NCI-H2227 treated with DMSO at 0.1 percent for 48 hours (cell line): Measurements from ENCODE around the gene SRPK3.
A peak's percentile ranks its signal among the peaks of the same experiment; 100 is the strongest.

Source experiments
- DNase-seq: peaks from one replicate; lab custom pipeline; 2025; lab: John Stamatoyannopoulos, UW

Gene SRPK3

DNA sequence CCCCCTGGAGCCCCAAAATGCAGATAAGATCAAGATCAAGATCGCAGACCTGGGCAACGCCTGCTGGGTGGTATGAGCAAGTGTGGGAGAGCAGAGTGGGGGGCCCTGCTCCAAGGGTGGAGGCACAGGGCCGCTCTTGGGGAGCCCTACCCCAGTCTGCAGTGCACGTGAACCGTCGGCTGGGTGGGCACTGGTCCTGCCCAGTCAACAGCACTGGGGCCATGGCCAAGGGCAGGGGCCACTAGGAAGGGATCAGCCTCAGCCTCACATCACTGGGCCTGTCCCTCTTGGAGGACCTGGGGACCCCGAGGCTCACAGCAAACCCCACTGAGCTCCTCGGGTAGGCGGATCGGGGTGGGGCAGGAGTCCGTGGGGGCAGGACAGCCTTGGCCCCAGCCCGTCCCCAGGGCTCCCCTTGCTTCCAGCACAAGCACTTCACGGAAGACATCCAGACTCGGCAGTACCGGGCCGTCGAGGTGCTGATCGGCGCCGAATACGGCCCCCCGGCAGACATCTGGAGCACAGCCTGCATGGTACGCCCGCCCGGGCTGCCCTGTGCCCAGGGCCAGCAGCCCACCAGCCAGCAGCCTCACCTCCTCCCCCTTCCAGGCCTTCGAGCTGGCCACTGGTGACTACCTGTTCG lies 3.6 kb downstream of the SRPK3 start:
- DNase-seq: no peak

DNA sequence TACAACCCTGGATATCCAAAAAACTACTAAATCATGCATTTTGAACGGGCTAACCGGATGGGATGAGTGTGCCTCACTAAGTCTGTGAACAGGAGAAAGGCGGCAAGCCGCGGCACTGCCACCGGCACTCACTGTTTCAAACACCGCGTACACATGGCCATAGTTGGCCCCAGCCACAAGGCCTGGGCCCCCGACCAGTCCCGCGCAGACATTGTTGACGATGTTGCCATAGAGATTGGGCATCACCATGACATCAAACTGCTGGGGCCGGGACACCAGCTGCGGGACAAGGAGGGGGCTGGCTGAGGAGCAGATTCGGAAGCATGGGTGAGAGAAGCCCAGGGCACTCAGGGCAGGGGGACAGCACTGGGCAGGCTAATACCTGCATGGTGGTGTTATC lies 5.8 kb downstream of the SRPK3 start:
- DNase-seq: no peak

DNA sequence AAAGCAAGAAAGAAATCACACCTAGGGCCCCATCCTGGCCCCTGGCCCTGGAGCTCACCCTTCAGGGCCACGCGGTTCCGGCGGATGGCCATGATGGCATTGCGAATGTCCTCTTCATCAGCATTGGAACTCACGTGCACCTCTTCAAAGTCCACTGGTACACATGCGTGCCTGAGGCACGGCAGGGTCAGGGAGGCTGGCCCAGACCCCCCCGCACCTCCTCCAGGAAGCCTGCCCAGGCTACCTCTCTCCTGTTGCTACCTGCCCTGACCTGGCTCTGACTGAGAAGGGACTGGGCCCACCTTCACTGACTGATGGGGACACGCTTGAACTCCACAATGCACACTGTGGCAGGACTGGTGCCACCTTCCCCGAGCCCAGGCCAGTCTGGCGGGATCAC lies 8.8 kb downstream of the SRPK3 start:
- DNase-seq: no peak

DNA sequence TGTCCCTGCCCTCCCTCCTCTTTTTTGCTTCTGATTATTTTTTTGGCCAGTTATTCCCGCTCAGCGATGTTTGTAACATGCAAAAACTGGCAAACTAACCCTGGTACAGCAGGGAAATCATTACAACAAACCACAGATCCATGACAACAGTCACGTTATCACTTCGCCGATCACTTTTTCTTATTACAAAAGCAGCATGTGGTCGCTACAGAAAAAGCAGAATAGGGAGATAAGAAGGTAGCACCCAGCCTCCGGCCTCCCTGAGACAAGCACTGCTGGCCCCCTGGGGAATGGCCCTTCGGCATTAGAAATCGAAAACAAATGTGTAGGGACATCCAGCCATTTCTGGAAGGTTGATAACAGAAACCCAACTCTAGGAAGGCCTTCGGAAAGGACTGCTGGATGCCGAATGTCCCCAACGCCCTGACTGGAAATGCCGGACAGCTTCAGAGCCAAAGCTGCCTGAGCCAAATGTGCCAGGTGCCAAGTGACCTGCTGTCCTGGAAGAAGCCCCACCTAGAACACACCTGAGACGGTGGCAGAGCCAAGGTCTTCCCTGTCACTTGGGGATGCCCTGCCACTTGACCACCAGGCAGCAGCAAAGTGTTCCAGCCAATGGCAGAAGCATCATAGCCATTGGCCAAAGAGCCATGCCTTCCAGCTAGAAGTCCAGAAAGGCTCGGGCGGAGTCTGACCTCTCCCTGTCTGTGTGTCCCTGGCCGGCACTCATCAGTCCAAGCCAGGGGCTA lies 10.4 kb downstream of the SRPK3 start:
- DNase-seq: no peak

DNA sequence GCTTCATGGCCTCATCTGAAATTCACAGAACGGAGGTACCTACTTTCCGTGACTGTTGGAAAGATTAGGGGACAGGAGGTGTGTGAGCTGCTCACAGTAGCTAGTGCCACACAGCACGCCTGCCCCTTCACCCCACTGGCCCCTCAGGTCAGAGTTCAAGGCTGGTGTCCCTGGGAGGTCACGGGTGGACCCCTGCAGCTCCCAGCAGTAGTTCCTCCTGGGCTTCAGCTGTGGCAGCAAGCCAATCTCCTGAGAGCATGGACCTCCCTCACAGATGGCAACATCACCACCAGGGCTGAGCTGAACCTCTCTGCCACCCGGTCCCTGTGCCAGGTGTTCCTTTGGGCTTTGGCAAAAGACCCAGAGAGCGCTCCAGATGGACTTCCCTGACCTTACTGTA lies 11.5 kb downstream of the SRPK3 start:
- DNase-seq: no peak

DNA sequence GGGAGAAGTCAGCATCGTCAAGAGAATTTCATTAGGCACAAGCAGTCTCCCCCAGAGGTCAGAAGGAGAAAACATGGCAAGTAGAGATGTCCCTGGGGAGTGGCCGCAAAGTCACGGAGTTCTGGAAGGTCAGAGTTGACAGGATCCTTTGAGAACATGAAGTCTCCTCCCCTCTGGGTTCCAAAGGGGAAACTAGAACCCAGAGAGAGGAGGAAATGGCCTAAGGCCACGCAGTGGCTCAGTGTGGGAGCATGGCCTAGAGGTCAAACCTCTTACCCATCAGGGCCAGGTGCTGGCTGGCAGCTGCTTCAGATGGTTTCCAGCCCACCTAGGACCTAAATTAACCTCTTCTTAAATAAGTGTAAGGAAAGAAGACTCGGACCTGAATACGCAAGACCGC lies 12.4 kb downstream of the SRPK3 start:
- no peak for DNase-seq

DNA sequence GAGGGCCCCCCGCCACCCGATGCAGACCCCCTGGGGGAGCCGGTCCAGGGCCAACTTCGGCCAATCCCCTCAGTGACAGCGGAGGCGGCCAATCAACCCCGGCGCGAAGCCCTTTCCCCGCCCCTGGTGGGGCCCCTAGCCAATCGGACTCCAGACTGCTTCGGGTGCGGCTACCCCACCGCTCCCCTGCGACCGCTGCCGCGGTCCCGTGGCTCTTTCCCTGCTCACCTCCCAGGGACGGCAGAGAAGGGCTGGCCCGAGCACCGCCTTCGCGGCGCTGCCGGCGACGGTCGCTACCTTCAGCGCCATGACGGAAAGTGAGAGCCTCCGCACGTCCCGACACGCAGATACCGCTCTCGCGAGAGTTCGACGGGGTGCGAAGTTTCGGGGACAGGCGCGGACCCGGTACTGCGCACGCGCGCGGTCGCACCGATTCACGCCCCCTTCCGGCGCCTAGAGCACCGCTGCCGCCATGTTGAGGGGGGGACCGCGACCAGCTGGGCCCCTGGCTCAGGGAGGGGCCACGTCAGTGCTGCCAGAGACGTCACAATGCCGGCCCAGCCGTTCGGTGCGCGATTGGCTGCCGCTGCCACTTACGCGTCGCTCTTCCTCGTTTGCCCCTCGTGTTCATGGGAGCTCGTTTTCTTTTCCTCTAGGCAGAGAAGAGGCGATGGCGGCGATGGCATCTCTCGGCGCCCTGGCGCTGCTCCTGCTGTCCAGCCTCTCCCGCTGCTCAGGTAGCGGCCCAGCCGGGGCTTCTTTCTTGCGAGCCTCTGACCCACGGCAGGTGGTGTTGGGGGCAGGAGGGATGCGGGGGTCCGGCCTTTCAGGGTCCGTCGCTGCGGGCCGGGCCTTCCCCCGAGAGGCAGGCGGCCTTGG lies 13.4 kb downstream of the SRPK3 start, which contains the start of the genes IDH3G and SSR4:
Gene IDH3G (minus strand): TSS at position 358 of the 879 bp plus-strand sequence. CDS start 49 bp downstream, at position 309.
Gene SSR4 (plus strand): TSS at position 651 of the 879 bp plus-strand sequence. CDS start 20 bp downstream, at position 671.
- peak; percentile 94 for DNase-seq

DNA sequence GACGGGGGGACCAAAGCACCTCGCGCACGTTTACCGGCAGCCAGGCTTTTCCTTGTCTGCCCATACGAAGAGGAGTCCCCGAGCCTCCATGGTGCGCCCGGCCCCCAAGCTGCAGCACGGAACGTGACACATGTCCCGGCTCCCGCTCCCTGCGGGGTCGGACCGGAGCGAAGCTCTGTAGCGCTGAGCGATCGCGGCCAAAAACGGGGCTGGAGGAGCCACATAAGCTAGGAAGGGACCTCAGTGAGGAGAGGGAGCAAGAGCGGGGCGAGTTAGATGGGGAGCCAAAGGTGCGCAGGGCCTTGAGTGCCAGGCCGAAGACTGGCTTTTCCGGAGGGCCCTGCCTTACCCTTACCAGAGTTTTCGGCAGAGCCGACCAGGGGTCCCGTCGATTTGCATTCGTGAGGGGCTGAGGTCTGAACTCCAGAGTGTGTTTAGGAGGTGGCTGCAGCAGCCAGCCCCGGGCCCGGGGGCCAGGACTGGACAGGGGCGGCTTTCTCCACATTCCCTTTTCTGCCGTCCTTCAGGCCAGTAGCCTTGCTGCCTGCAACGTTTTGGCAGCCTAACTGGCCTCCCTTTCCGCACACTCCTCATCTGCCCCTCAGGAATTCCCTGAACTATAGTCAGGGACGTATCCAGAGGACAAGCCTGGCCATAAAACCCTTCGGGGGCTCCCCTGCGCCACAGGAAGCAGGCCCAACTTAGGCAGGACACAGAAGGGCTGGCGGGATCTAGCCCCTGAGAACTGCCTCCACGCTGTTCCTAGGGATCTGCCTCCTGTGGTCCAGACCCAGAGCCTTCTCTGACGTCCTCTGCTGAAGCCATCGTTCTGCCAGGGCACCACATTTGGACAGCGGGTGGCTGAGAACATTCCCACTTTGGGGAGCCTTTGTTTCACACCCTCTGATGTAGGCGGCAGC lies 14.3 kb downstream of the SRPK3 start:
- no peak for DNase-seq

DNA sequence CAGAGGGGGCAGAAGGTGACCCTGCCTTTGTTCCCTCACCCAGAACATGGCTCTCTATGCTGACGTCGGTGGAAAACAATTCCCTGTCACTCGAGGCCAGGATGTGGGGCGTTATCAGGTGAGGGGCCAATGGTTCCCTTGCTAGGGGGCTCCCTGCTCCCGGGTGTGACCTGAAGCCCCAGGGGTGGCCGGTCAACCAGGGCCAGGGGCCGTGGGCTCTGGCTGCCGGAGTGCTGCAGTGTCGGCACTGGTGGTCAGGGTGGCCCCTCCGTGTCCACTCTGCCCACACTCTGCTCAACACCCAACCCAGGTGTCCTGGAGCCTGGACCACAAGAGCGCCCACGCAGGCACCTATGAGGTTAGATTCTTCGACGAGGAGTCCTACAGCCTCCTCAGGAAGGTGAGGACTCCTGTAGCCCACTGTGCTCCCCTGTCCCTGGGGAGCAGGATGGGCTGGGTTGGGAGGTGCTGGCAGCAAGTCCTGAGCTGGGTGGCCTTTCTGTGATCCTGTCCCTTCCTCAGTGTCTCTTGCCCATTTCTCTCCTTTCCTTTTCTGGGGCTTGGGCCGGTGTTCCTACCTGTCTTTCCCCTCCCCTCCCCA lies 16.7 kb downstream of the SRPK3 start:
- DNase-seq: no peak

DNA sequence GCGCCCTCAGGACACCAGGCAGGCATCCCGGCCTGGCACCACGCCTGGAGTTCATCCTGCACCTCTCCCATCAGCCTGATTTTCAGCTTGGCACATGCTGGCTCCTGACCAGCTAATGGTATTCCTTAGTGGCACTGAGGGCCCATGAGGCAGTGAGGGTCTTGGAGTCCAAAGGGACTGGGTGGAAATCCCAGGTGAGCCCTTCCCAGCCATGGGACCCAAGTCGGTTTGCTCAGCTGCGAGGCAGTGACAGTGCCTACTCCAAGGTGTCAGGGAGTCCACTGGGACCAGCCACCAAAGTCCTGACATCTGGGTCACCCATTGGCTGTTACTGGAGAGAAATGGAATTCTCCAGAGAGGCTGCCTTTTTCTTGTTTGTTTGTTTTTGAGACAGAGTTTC lies 18.5 kb downstream of the SRPK3 start:
- DNase-seq: no peak

DNA sequence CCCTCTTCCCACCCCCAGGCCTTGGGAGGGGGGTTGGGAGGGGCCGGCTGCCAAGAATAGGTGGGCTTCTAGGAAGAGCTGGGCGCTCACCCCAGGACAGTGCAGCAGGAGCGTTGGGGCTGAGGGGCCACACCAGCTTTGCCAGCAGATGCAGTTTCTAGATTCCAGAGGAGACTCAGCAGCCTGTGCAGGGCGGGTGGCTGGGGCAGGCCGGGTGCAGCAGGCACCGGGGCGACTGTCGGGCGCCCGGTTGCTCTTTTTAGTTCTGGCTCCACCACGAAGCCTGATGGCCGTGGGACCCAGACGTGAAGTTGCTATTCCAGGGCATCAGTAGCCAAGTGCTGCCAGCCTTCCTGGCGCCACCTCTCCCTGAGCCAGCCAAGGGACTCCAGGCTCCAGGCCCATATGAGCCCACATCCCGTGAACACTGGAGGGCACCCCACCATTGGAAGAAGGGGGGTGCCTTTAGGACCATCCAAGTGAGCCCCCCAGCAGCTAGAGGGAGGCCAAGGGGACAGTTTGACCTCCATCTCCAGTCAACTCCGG lies 19.4 kb downstream of the SRPK3 start:
- no peak for DNase-seq

DNA sequence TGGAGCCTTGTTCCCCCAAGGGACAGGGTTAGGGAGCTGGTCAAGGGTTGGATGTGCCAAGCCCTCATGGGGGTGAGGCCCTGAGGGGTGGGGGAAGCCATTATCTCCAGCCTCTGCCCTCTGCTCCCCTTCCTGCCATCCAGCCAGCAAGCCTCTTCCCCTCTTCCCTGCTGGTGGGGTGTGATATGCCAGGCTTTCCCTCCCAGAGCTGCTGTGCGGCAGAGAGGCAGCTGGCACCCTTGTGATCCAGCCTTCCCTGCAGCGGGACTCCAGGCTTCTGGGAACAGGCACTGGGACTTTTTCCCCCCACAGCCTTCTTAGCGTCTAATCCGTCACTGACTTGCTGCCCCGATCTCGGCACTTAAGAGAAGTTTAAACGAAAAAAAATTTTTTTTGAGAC lies 19.9 kb downstream of the SRPK3 start:
- no peak for DNase-seq

DNA sequence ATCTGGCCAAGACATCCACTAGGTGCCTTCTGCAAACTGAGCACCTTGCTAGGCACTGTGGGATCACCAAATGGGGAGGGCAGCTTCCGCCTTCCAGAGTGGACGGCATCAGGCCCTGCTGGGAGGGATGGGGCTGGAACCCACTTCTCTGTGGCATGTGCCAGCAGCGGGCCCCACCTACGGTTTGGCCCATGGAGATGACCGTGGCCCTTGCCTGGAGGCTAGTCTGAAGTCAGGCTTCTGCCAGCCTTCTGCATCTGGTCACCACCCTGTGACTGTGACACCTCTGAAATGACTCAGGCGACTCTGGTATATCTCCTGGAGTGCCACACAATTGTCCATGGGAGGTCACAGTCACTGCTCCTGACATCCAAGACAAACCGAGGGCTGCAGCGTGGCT lies 20.8 kb downstream of the SRPK3 start:
- no peak for DNase-seq

DNA sequence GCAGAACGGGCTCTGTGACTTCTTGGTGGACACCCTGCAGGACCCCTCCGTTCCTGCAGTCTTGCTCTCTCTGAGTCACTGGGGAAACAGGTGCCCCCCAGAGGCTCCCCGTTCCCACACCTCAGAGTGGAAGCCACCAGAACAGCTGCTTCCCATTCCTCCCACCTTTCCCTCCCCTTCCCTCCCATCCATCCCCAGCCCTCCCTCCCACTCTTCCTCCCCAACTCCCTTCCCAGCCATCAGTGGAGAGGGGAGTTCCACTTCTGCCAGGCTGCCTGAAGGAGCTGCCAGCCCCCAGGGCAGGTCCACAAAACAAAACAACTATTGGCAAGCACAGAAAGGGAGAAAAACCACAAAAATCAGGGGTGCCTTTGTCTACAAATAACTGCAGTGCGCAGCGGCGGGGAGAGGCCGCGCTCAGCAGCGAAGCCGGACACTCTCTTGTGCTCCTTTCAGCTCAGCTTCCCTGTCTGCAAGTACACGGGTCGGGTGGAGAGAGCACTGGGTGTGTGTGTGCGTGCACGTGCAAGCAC lies 21.7 kb downstream of the SRPK3 start:
- no peak for DNase-seq

DNA sequence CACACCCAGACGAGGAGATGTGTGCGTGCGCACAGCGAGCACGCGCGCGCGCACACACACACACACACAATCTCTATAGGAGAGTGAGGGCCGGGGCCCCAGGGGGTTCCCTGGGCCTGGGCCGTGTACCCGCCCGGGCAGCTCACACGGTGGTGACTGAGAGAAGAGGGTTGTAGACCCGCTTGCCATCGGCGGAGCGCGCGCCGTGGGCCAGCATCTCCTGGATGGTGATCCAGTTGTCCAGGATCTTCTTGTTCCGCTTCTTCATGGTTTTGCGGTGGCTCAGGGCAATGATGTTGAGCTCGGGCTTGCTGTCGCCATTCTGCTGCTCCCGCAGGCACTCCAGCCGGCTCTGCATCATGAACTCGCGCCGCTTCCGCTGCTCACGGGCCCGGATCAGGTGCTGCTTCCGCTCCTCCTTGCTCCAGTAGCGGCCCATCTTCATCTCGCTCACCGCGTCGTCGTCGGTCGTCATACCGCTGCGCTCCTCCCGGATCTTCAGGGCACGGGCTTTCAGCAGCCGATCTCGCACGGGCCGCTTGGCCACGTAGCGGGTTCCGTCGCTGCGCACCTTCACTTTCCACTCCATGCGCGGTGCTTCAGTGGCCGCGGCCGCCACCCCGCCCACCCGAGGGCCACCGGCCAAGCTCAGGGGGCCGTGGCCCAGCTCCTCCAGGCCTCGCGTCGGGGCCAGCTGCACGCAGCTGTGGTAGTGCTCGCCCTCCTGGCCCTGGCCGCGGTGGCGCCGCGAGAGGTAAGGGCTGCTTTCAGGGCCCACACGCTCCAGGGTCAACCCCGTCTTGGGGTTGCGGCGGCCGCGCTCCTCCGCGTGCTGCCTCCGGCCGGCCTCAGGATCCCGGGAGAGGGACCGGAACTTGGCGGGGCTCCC lies 22.6 kb downstream of the SRPK3 start:
- no peak for DNase-seq

DNA sequence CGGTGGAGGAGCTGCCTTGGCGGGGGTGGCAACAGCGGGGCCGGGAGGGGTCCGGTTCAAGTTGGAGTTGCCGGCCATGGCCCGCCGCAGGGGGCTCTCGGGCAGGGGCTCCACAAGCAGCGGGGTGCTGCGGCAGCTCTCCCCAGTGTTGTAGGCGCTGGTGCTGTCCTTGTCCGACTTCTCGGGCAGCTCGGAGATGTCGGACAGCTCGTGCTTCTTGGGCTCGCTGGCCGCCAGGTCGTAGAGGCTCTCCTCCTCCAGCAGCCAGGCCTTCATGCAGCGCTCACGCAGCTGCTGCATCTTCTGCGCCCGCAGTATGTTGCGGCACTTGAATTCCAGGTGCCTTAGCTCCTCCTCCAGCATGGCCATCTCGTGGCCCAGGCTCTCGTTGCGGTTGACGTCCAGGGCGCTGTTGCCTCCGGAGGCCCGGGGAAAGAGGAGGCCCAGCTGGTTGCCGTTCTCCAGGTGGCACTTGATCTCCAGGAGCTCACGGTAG lies 23.3 kb downstream of the SRPK3 start:
- DNase-seq: no peak

DNA sequence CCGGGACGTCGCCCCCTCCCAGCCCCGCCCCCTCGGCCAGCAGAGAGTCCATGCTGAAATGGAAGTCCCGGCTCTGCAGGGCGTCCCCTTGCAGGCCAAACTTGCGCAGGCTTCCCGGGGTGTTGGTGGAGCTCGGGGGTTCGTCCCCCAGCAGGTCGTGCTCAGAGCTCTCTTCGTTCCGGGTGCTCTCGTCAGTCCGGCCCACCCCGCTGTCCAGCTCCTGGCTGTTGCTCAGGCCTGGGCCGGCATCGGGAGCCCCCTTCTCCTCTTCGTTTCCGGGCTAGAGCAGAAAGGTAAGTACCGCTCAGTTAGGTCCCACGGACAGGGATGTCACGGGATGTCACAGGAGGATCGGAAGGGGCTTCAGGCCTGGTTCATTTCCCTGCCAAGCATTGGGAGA lies 23.8 kb downstream of the SRPK3 start:
- no peak for DNase-seq

DNA sequence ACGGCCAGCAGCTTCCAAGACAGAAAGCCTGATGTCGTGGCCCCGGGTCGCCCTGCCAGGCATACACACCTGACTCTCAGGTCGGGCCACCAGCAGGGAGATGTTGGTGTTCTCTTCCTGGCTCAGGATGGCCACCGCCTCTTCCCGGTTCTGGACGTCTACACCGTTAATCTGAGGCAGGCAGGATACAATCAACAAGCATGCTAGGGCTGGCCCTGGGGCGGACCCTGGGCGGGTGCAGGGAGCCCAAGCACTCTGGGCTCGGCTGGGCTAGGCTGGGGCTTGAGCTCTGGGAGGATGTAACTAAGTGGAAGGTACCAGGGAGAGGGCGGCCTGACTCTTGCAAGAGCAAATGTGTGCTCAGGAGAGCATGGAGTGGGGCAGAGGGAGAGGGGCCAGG lies 24.6 kb downstream of the SRPK3 start:
- DNase-seq: no peak

DNA sequence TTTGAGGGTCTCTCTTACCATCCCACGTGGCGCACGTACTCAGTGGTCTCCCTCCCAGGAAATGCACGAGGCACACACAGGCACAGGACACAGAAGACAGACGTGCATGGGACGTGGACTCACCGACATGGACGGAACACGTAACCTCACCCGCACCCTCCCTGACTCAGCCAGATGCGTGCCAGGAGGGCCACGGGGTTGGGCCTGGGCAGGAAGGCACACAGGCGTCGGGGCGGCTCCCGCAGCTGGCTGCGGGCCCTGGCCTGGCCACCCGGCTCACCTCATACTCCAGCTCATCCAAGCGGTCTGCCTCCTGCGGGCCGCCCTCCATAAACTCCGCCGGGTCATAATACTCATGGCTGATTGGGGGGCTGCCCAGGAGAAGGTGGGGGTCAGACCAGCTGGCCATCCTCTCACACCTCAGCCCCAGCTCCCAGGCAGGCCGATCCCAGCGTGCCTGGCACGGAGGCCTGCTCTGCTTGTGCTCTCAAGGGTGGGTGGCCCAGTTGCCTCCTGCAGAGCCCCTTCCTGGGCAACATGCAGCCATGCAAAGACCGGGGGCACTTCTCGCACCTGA lies 26.2 kb downstream of the SRPK3 start:
- DNase-seq: no peak
